CD4-positive, alpha-beta T cell treated with Interleukin-15 for 1 hour (primary cell): Measurements from ENCODE around the gene ARHGEF4.

Experiments used
- DNase-seq: peaks from one replicate; pipeline ENCODE4 v3.0.0-alpha.2; 2020

Gene ARHGEF4

GRCh38 chr2:130851624-130852382 is 15.1 kb downstream of the ARHGEF4 start:
- DNase-seq = no peak

DNA sequence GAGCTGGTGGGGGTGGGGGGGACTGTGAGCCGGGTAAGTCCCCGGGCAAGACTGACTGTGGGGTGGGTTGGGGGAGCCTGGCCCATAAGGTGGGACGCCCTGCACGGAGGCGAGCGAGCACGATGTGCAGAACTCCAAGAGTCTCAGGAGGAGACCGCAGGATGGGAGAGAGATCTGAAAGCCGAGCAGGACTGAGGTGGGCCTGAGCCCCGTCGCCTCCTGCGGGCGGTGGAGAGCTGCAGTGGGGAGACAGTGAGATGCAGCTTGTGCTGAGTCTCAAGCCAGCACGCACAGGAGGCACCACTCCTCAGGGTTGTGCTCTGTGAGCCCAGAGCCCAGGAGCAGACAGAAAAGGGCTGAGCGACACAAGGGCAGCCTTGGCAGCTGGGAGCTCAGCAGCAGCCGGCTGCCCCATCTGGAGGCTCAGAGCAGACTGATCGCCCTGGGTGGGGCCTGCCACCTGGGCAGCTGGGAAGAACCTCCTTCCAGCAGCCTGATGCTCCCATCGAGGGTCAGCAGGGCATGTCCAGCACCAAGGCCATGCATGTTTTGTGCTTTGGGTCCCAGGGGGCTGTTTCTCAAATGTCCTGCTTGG is 15.9 kb downstream of the ARHGEF4 start:
- DNase-seq = no peak

DNA sequence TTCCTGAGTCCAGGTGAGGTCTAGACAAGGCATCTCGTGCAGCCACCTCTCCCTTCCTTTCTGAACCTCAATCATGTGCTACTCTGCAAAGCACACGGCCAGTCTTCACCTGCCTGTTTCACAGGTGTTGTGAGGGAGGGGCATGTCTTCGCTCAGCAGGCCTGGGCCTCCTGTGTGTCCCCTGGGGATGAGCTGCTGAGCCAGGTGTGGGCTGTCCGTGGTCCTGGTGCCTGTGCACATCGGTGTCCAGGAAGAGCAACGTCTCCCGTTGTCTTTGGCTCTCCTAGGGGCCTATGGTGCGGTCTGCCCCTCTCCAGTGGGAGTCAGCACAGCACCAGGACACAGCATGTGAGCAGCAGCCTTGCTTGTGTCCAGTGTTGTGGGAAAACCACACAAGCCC is 16.7 kb downstream of the ARHGEF4 start:
- no peak for DNase-seq

GRCh38 chr2:130854301-130854700 is 17.6 kb downstream of the ARHGEF4 start:
- no peak for DNase-seq

DNA sequence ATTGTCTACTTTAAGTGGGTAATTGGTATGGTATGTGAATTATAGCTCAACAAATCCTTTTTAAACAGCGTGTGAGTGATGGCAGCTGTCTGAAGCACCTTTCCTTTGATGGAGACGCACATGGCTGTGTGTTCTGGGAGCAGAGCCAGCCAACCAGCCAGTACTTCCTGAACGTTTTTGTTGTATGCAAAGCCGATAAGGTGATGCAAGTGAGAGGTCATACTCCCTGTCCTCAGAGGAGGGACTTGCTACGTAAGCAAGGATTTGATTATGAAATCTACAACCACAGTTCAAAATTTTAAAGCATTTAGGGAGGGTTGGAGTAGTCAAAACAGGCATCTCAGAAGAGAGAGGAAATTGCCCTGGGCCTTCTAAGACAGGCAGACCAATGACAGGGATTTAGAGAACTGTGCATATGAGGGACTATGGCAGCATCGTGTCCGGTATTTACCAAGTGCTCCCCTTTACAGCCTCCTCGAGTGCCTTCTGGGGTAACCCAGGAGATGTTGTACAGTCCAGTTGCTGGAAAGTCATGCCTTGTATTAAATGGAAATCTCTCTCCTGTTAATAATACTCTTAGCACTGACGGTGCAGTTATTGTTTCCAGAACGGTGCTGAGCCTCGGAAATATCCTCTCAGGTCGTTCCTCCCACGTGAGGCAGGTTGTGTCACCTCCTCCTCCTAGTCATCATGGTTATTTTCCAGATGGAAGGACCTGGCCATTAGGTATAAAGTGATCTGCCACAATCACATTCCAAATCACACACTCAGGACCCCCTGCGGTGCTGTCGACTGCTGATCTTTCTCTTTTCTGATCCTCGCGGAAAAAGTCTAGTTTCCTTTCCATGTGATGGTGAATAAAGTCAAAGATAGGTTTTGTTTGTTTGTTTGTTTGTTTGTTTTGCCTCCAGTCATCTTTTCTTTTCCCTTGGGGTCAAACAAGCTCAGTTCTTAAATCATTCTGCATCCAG is 28.4 kb downstream of the ARHGEF4 start:
- DNase-seq = no peak

- DNase-seq = no peak
These were observed 32.9 kb downstream of the ARHGEF4 start for GRCh38 chr2:130869441-130870160.

DNA sequence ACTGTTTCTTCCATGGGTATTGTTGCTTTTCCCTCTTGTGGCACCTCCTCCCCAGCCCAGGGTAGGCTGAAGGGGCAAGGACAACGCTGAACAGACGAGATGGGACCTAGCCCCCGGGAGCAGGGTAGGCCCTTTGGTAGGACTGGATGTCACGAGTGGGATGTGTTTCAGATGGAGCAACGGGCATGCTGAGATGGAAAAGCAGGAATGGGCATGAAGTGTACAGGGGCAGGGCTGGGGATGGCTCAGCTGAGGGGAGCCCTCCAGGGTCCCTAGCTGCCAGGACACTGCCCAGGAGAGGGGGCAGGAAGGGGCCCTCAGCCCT is 33.4 kb downstream of the ARHGEF4 start:
- DNase-seq = no peak

- no peak for DNase-seq
These were observed 34.1 kb downstream of the ARHGEF4 start for GRCh38 chr2:130870779-130871178.

DNA sequence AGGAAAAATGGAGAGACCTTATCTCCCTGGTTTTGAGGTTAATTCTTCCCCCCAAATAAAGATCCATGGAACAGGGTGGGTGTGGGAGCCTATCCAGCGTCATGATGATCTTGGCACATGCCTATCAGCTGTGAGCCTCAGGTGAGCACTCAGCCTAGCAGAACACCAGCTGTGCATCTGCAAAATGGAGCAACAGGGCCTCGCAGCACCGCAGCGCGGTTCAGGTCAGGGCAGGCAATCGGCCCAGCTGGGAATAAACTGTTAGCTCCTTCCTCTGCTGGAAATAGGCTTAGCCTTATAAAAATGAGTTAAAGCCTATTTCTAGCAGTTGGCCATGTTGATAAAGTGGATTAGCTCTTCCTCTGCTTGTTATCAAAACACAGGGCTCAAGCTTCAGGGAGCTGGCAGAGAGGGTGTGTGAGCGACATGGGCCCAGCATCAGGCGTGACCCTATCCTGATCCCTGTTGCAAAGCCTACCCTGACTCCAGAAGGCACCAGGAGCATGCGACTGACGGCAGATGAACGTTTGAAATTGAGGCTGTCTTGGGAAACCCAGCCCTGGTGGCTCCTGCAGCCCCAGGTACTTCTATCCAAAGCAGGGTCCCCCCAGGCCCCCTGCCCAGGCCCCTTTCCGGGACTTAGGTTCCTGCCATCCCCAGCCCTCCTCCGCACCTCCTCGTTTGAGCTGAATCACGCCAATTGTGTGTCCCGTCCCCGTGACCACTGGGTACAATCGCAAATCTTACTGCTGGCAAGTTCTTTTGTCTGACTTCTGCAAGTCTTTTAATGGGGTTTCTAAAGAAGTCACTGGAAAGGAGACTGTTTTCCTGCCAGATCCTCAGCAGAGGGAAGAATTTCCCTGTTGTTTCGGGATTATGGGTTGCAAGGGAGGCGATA is 35.4 kb downstream of the ARHGEF4 start:
- DNase-seq = no peak

GRCh38 chr2:130872741-130873125 is 36.0 kb downstream of the ARHGEF4 start:
- DNase-seq = no peak

- peak; percentile 56 for DNase-seq
These were observed 37.1 kb downstream of the ARHGEF4 start for GRCh38 chr2:130873700-130874346.

DNA sequence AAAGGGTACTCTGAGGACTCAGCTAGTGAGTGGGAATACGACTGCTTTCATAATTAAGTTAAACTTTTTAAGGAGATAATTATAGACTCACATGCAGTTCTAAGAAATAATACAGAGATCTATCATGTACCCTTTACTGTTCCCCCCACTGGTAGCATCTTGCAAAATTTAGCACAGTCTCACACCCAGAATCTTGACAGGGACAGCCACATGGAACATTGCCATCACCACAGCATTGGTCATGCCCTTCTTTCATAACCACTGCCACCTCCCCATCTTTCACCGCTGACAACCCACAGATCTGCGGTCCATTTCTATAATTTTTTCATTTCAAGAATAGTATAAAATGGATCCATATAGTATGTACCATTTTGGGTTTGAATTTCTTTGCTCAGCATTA is 37.8 kb downstream of the ARHGEF4 start:
- DNase-seq = no peak

DNA sequence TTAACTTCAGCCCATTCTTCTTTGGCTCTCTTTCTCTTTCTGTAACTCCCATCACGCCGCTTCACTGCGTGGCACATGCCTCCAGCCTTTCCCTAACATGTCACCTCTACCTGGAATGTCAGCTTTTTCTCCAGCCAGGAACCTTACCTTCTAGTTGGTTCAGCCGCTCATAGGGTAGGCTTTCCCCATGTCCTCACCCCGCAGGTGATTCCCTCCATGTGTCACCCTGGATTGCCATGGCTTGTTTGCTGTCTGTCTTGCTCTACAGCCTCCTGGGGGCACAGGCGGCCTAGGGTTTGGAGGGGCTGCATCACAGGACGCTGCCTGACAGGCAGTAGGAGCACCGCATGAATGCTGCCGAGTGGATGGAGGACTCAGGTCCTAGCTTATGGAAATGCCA is 39.2 kb downstream of the ARHGEF4 start:
- no peak for DNase-seq

DNA sequence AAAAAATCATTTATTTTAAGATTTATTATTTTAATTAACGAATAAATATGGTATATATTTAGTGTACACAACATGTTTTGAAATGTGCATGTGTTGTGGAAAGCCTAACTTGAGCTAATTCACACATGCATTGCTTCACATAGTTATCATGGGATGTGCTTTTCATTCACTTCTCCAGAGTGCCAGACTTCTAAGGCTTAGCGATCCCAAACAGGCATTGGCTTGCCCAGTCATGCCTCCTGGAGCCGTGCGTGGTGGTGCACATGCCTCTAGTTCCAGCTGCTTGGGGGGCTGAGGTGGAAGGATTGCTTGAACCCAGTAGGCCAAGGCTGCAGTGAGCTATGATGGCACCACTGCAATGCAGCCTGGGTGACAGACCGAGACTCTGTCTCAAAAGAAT is 40.5 kb downstream of the ARHGEF4 start:
- DNase-seq = no peak

GRCh38 chr2:130878316-130878715 is 41.6 kb downstream of the ARHGEF4 start:
- DNase-seq = no peak

DNA sequence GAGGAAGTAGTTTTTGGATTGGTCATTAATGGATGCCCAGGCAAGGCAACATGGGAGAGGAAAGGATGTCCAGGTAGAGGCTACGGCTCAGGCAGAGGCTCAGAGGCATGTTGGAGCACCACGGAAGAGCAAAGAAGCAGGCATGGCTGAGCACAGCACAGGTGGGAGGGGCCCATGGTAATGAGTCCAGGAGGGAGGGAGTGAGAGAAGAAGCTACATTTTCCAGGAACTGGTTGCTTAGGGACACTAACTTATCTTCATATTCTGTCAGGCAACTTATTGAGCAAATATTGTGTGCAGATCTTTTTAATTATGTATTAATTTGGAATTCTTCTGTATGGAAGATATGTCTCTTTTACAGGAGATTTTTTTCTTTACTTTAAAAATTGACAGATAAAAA is 42.2 kb downstream of the ARHGEF4 start:
- no peak for DNase-seq

- DNase-seq = no peak
These were observed 45.5 kb downstream of the ARHGEF4 start for GRCh38 chr2:130882111-130882690.

GRCh38 chr2:130882991-130883390 is 46.3 kb downstream of the ARHGEF4 start:
- no peak for DNase-seq

GRCh38 chr2:130883496-130883895 is 46.8 kb downstream of the ARHGEF4 start:
- no peak for DNase-seq

DNA sequence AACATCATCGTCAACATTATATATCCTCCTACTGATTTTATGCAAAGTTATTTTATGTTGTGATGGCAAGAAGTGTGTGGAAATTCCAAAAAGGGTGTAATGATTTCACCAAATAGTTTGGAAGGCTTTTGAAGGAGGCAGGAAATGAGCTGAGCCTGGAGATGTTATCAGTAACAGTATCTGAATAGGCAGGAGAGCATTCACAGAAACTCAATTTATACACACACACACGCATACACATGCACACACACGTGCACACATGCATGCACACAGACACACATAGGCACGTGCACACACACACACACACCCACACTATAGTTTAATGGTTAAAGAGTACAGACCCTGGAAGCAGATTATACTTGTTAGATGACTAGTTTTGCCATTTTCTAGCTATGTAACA is 47.3 kb downstream of the ARHGEF4 start:
- DNase-seq = no peak

DNA sequence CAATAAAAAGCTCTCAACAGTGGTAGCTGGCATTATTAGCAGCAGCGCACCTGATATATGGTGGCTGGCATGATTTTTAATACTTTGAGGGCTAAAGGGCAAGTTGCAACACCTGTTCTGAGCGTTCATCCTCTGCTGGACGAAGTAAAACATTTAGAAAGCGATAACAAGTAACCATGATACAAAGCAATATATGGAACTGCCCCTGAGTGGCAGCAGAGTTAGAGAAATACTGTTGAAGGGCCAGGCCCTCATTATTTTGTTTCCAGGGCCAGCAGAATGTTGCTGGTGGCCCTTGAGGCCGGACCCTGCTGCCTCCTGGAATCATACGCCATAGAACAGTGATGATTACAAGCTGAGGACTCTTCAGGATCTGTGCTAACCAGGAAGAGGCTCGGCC is 47.8 kb downstream of the ARHGEF4 start:
- DNase-seq = no peak
